HCT116 (cell line): ENCODE results near the gene RGS7. TPM values are rescaled to one million over a fixed set of nuclear protein-coding genes. Genes with fewer than 3 reads are reported as not detected.

Experiments
- ATAC-seq: fragments of 200-7000 bp; cut with Tn5 transposase; 2 replicates; pipeline ENCODE4 v1.9.1; 2020; ENCODE audit warnings: mild to moderate bottlenecking, moderate library complexity
- BruUV-seq: library from RNA; stranded (reverse); fragments of 400-500 nt; replicated peaks from 2 replicates; lab custom pipeline; 2021; lab: Mats Ljungman, UMichigan
- CTCF ChIA-PET: fragments of 300-600 bp; sonication (Branson Sonifier 250); formaldehyde crosslinking; loops from one replicate; lab custom pipeline; 2021; ENCODE audit warnings: antibody characterized with exemption; lab: Charles Lee
- POLR2A ChIA-PET: fragments of 300-600, 350-600 bp; sonication (Branson Sonifier 250); formaldehyde crosslinking; loops from one replicate; lab custom pipeline; 2021; ENCODE audit warnings: antibody characterized with exemption; lab: Charles Lee
- RAD21 ChIA-PET, 2 experiments: fragments of 300-600 bp; sonication (Branson Sonifier 250); formaldehyde crosslinking; loops; one replicate each; lab custom pipeline; 2023; ENCODE audit warnings: low total read pairs in 2 of 2; ENCODE audit not compliant: uncharacterized antibody in 2 of 2, unreplicated experiment in 2 of 2, low non-redundant PET in 1 of 2; lab: Charles Lee
- DNase-seq: peaks from one replicate; pipeline ENCODE4 v3.0.0-alpha.2; 2010; ENCODE audit warnings: low read depth, low spot score
- H2AFZ ChIP-seq: fragments of 200-600 bp; shearing (Covaris generic), sonication (generic); 2 replicates; pipeline ENCODE4 v1.6.1; 2017; ENCODE audit warnings: low read depth, mixed run types, mixed read lengths, antibody characterized with exemption, low read length; ENCODE audit not compliant: poor library complexity, severe bottlenecking
- H3K27ac ChIP-seq: 2 replicates; pipeline ENCODE4 v1.5.1; 2012; ENCODE audit warnings: low read depth, low read length
- H3K27me3 ChIP-seq: fragments of 200-600 bp; sonication (generic); 2 replicates; pipeline ENCODE4 v1.6.1; 2016; ENCODE audit warnings: mixed run types, low read length, mixed read lengths; ENCODE audit not compliant: insufficient read depth
- H3K36me3 ChIP-seq, 2 experiments: fragments of 200-500 bp in 1 of 2; fragments of 200-600 bp in 1 of 2; sonication (Bioruptor generic) in 1 of 2; sonication (generic) in 1 of 2; 2 replicates each; pipeline versions ENCODE4 v1.5.1 to v1.6.1; 2014 to 2016; ENCODE audit warnings: low read length in 2 of 2, inconsistent platforms in 1 of 2, mixed read lengths in 1 of 2, mixed run types in 1 of 2; ENCODE audit not compliant: insufficient read depth in 2 of 2, control insufficient read depth in 1 of 2
- H3K4me1 ChIP-seq, 2 experiments: fragments of 200-600 bp in 1 of 2; sonication (generic) in 1 of 2; 2 replicates each; pipeline versions ENCODE4 v1.5.1 to v1.6.1; 2012 to 2017; ENCODE audit warnings: low read length in 2 of 2, inconsistent platforms in 1 of 2, mild to moderate bottlenecking in 1 of 2, mixed read lengths in 1 of 2, mixed run types in 1 of 2, moderate library complexity in 1 of 2; ENCODE audit not compliant: insufficient read depth in 2 of 2, control insufficient read depth in 1 of 2
- H3K4me2 ChIP-seq: fragments of 200-600 bp; sonication (generic); 2 replicates; pipeline ENCODE4 v1.6.1; 2017; ENCODE audit warnings: mixed run types, low read length, mixed read lengths
- H3K4me3 ChIP-seq, 2 experiments: fragments of 200-600 bp in 1 of 2; sonication (generic) in 1 of 2; replicated peaks in 1 of 2; 2 replicates each; pipeline ENCODE4 v1.5.1; 2011 to 2016; ENCODE audit warnings: low read length in 2 of 2, control low read depth in 1 of 2, low read depth in 1 of 2, mild to moderate bottlenecking in 1 of 2, mixed read lengths in 1 of 2, mixed run types in 1 of 2
- H3K79me2 ChIP-seq: fragments of 200-600 bp; sonication (generic); 2 replicates; pipeline ENCODE4 v1.6.1; 2017; ENCODE audit warnings: mild to moderate bottlenecking, mixed run types, low read length, moderate library complexity, mixed read lengths; ENCODE audit not compliant: insufficient read depth
- H3K9ac ChIP-seq: fragments of 200-600 bp; sonication (generic); 2 replicates; pipeline ENCODE4 v1.6.1; 2016; ENCODE audit warnings: low read length, mixed read lengths
- H3K9me2 ChIP-seq: fragments of 200-600 bp; sonication (generic), shearing (Covaris generic); 2 replicates; pipeline ENCODE4 v1.6.1; 2017; ENCODE audit warnings: mixed run types, mild to moderate bottlenecking, moderate library complexity; ENCODE audit not compliant: insufficient read depth
- H3K9me3 ChIP-seq, 2 experiments: fragments of 200-500 bp in 1 of 2; fragments of 200-600 bp in 1 of 2; sonication (Bioruptor generic) in 1 of 2; sonication (generic) in 1 of 2; 2 replicates each; pipeline ENCODE4 v1.6.1; 2014 to 2017; ENCODE audit warnings: low read length in 2 of 2, mixed read lengths in 2 of 2, inconsistent platforms in 1 of 2, low read depth in 1 of 2, mild to moderate bottlenecking in 1 of 2, mixed run types in 1 of 2, moderate library complexity in 1 of 2; ENCODE audit not compliant: control insufficient read depth in 1 of 2, insufficient read depth in 1 of 2
- H4K20me1 ChIP-seq: fragments of 200-600 bp; sonication (generic), shearing (Covaris generic); 2 replicates; pipeline ENCODE4 v1.6.1; 2017; ENCODE audit warnings: mixed run types, mild to moderate bottlenecking, moderate library complexity; ENCODE audit not compliant: insufficient read depth
- ATF3 ChIP-seq: IDR thresholded peaks from 2 replicates; pipeline ENCODE4 v1.6.1; 2012
- CBX3 ChIP-seq: IDR thresholded peaks from 2 replicates; pipeline ENCODE4 v1.6.1; 2012; ENCODE audit warnings: low read depth
- CEBPB ChIP-seq: IDR thresholded peaks from 2 replicates; pipeline ENCODE4 v1.6.1; 2012; ENCODE audit warnings: low read depth
- CTCF ChIP-seq, 3 experiments: fragments of 200-600 bp in 1 of 3; sonication (generic) in 1 of 3; IDR thresholded peaks in 2 of 3; conservative IDR thresholded peaks in 1 of 3; 2 replicates each; pipeline ENCODE4 v1.5.1; 2012 to 2017; ENCODE audit warnings: low read depth in 2 of 3, low read length in 2 of 3, antibody characterized with exemption in 1 of 3, borderline replicate concordance in 1 of 3, control low read depth in 1 of 3, mild to moderate bottlenecking in 1 of 3, mixed read lengths in 1 of 3, mixed run types in 1 of 3, moderate library complexity in 1 of 3; ENCODE audit not compliant: insufficient read depth in 1 of 3
- EZH2 ChIP-seq: fragments of 200-600 bp; sonication (generic); IDR thresholded peaks from 2 replicates; pipeline ENCODE4 v1.6.1; 2017; ENCODE audit warnings: antibody characterized with exemption, mixed run types
- JUND ChIP-seq: IDR thresholded peaks from 2 replicates; pipeline ENCODE4 v1.6.1; 2012
- TCF7L2 ChIP-seq: IDR thresholded peaks from 2 replicates; pipeline ENCODE4 v1.7.0; 2011; ENCODE audit warnings: borderline replicate concordance, inconsistent platforms; ENCODE audit not compliant: insufficient read depth, insufficient read length; ENCODE audit errors: extremely low read depth
- ZBTB33 ChIP-seq: IDR thresholded peaks from 2 replicates; pipeline ENCODE4 v1.6.1; 2011; ENCODE audit warnings: mild to moderate bottlenecking, low read length, moderate library complexity; ENCODE audit not compliant: insufficient replicate concordance; ENCODE audit errors: extremely low read depth
- ZFX ChIP-seq: fragments of 450-650 bp; IDR thresholded peaks from 2 replicates; pipeline ENCODE4 v1.6.1; 2017
- intact Hi-C: fragments of 100-400 bp; cut with micrococcal nuclease; formaldehyde crosslinking; loops from 2 replicates; pipeline ENCODE4 v1.10.0; 2022
- total RNA-seq: library from RNA; stranded (reverse); gene quantifications from one replicate; pipeline ENCODE4 v1.2.1, GENCODE V29; 2021; ENCODE audit not compliant: unreplicated experiment

The RGS7 gene
- total RNA-seq, 1 experiment from 2014 or later: not detected

GRCh38 chr1:240980342-240980741 is 376.7 kb downstream of the RGS7 start:
- Histone ChIP-seq H2AFZ (no peak overlapping the region), H3K9ac (no peak overlapping the region), H3K9me3 (peaks cover 3 to 17% of the 10 kb centered on the region in 2 experiments; a peak in 2 of 4 replicates), H3K36me3 (no peaks in the 10 kb centered on the region), H3K27me3 (no peaks in the 10 kb centered on the region), H3K27ac (no peak overlapping the region), H3K9me2 (no peaks in the 10 kb centered on the region), H3K4me2 (no peak overlapping the region), H3K4me1 (no peaks in the 10 kb centered on the region), H3K4me3 (no peak overlapping the region), H3K79me2 (no peaks in the 10 kb centered on the region), H4K20me1 (no peaks in the 10 kb centered on the region)
- POLR2A ChIA-PET: no interaction called here
- TF ChIP-seq CBX3 (no peak), ZBTB33 (no peak), TCF7L2 (no peak), EZH2 (no peak), ATF3 (no peak), JUND (no peak), ZFX (no peak), CEBPB (no peak), CTCF (IDR thresholded peaks at IDR 0.05 in 2 of 3, conservative IDR thresholded peaks at IDR 0.05 in 1 of 3; ENCODE audit: borderline replicate concordance in 1 of 3, insufficient read depth in 1 of 3, low read depth in 2 of 3, low read length in 2 of 3) (no peak)
- no peak for ATAC-seq
- no TSS peak for BruUV-seq
- no peak for DNase-seq
- RAD21 ChIA-PET: no interaction called here
- intact Hi-C loops: no loop called here
- CTCF ChIA-PET: no interaction called here
